Astrocyte (in vitro differentiated cells and primary cell): ENCODE data around the gene ENTPD7. TPM values are rescaled to one million over a fixed set of nuclear protein-coding genes. Genes with fewer than 3 reads are reported as not detected.

Experiments
- DNase-seq: peaks from one replicate; pipeline ENCODE4 v3.0.0-alpha.2; 2010; ENCODE audit warnings: low read depth
- FAIRE-seq: peaks from 2 replicates; lab custom pipeline; 2011; peaks lifted over from hg19 to GRCh38; lab: Jason Lieb, UNC
- H2AFZ ChIP-seq: 2 replicates; pipeline ENCODE4 v1.6.0; 2012; ENCODE audit warnings: low read depth, low read length, inconsistent platforms
- H3K27ac ChIP-seq: 2 replicates; pipeline ENCODE4 v1.5.1; 2011; ENCODE audit warnings: low read depth, low read length, inconsistent platforms
- H3K27me3 ChIP-seq: 2 replicates; pipeline ENCODE4 v1.6.0; 2011; ENCODE audit warnings: low read length, inconsistent platforms; ENCODE audit not compliant: insufficient read depth
- H3K36me3 ChIP-seq: 2 replicates; pipeline ENCODE4 v1.5.1; 2011; ENCODE audit warnings: low read length, inconsistent platforms; ENCODE audit not compliant: insufficient read depth
- H3K4me1 ChIP-seq: 2 replicates; pipeline ENCODE4 v1.5.1; 2011; ENCODE audit warnings: low read length, inconsistent platforms; ENCODE audit not compliant: insufficient read depth
- H3K4me2 ChIP-seq: 2 replicates; pipeline ENCODE4 v1.6.0; 2012; ENCODE audit warnings: low read length, inconsistent platforms
- H3K4me3 ChIP-seq: 2 replicates; pipeline ENCODE4 v1.5.1; 2011; ENCODE audit warnings: low read depth, mild to moderate bottlenecking, low read length, inconsistent platforms; ENCODE audit not compliant: insufficient read depth
- H3K79me2 ChIP-seq: 2 replicates; pipeline ENCODE4 v1.6.0; 2012; ENCODE audit warnings: mild to moderate bottlenecking, low read length, inconsistent platforms; ENCODE audit not compliant: insufficient read depth
- H3K9ac ChIP-seq: 2 replicates; pipeline ENCODE4 v1.6.0; 2012; ENCODE audit warnings: mild to moderate bottlenecking, low read length, inconsistent platforms
- H3K9me3 ChIP-seq: 2 replicates; pipeline ENCODE4 v1.5.1; 2012; ENCODE audit warnings: low read depth, mild to moderate bottlenecking, low read length, inconsistent platforms; ENCODE audit not compliant: insufficient read depth
- H4K20me1 ChIP-seq: 2 replicates; pipeline ENCODE4 v1.6.0; 2012; ENCODE audit warnings: low read length, inconsistent platforms; ENCODE audit not compliant: insufficient read depth
- H3K27ac Mint-ChIP-seq: one replicate; pipeline ENCODE4 v1.8.0; 2021; ENCODE audit warnings: mild to moderate bottlenecking, mixed read lengths; ENCODE audit not compliant: unreplicated experiment
- H3K27me3 Mint-ChIP-seq: one replicate; pipeline ENCODE4 v1.8.0; 2021; ENCODE audit warnings: low read depth, mixed read lengths; ENCODE audit not compliant: unreplicated experiment
- H3K36me3 Mint-ChIP-seq: one replicate; pipeline ENCODE4 v1.8.0; 2021; ENCODE audit warnings: low read depth, mixed read lengths; ENCODE audit not compliant: unreplicated experiment
- H3K4me1 Mint-ChIP-seq: one replicate; pipeline ENCODE4 v1.8.0; 2021; ENCODE audit warnings: low read depth, mixed read lengths; ENCODE audit not compliant: unreplicated experiment
- H3K4me3 Mint-ChIP-seq: one replicate; pipeline ENCODE4 v1.8.0; 2021; ENCODE audit warnings: mild to moderate bottlenecking, moderate library complexity, mixed read lengths; ENCODE audit not compliant: unreplicated experiment
- H3K9me3 Mint-ChIP-seq: one replicate; pipeline ENCODE4 v1.8.0; 2021; ENCODE audit warnings: mild to moderate bottlenecking, mixed read lengths; ENCODE audit not compliant: unreplicated experiment
- CTCF ChIP-seq: IDR thresholded peaks from 2 replicates; pipeline ENCODE4 v1.5.1; 2011; ENCODE audit warnings: low read depth, mild to moderate bottlenecking, inconsistent platforms, low read length, moderate library complexity; ENCODE audit not compliant: insufficient read depth
- EZH2 ChIP-seq: IDR thresholded peaks from 2 replicates; pipeline ENCODE4 v1.6.1; 2012; ENCODE audit warnings: mild to moderate bottlenecking, low read length, inconsistent platforms; ENCODE audit not compliant: insufficient read depth
- total RNA-seq: library from RNA; stranded (reverse); gene quantifications from 2 replicates; pipeline ENCODE4 v1.2.1, GENCODE V29; 2021

ENTPD7 gene
- total RNA-seq, 1 donor from 2014 or later, result 21.6 TPM

- DNase-seq (peak; percentile 61), FAIRE-seq (no peak)
- peaks cover 17% of the 10 kb centered on the region for H4K20me1 ChIP-seq
- H3K9ac ChIP-seq, result peak overlapping the region; percentile 99
- Mint-ChIP-seq H3K36me3 (no peaks in the 10 kb centered on the region), H3K4me3 (peak overlapping the region; percentile 94), H3K27me3 (peaks cover 2% of the 10 kb centered on the region), H3K4me1 (peaks cover 10% of the 10 kb centered on the region), H3K27ac (peak overlapping the region; percentile 75), H3K9me3 (no peaks in the 10 kb centered on the region)
- no peaks in the 10 kb centered on the region for H3K27me3 ChIP-seq
- H3K36me3 ChIP-seq, result peaks cover 9% of the 10 kb centered on the region
- peak overlapping the region; percentile 95 for H3K27ac ChIP-seq
- H3K9me3 ChIP-seq, result no peaks in the 10 kb centered on the region
- TF ChIP-seq EZH2 (no peak), CTCF (no peak)
- peak overlapping the region; percentile 89 for H2AFZ ChIP-seq
- H3K4me2 ChIP-seq, result peak overlapping the region; percentile 98
- peaks cover 29% of the 10 kb centered on the region for H3K4me1 ChIP-seq
- H3K79me2 ChIP-seq, result peaks cover 43% of the 10 kb centered on the region
- H3K4me3 ChIP-seq, result peak overlapping the region; percentile 98
Observed at GRCh38 chr10:99658622-99659030, 683 bp upstream of the ENTPD7 start.

- Mint-ChIP-seq H3K9me3 (no peaks in the 10 kb centered on the region), H3K36me3 (no peaks in the 10 kb centered on the region), H3K27me3 (peaks cover 2% of the 10 kb centered on the region), H3K27ac (peak overlapping the region; percentile 79), H3K4me3 (peak overlapping the region; percentile 94), H3K4me1 (peaks cover 10% of the 10 kb centered on the region)
- Histone ChIP-seq H4K20me1 (peaks cover 23% of the 10 kb centered on the region), H3K4me3 (peak overlapping the region; percentile 98), H3K36me3 (peaks cover 9% of the 10 kb centered on the region), H2AFZ (peak overlapping the region; percentile 60), H3K9ac (peak overlapping the region; percentile 99), H3K9me3 (no peaks in the 10 kb centered on the region), H3K79me2 (peaks cover 52% of the 10 kb centered on the region), H3K4me1 (peaks cover 29% of the 10 kb centered on the region), H3K4me2 (peak overlapping the region; percentile 98), H3K27me3 (no peaks in the 10 kb centered on the region), H3K27ac (peak overlapping the region; percentile 95)
- TF ChIP-seq EZH2 (no peak), CTCF (no peak)
- FAIRE-seq (no peak), DNase-seq (no peak)
Observed at GRCh38 chr10:99659868-99660366, 608 bp downstream of the ENTPD7 start.

- Mint-ChIP-seq H3K27ac (no peak overlapping the region), H3K9me3 (no peaks in the 10 kb centered on the region), H3K36me3 (no peaks in the 10 kb centered on the region), H3K27me3 (peaks cover 2% of the 10 kb centered on the region), H3K4me3 (peak overlapping the region; percentile 94), H3K4me1 (peaks cover 10% of the 10 kb centered on the region)
- Histone ChIP-seq H3K4me2 (peak overlapping the region; percentile 98), H3K4me3 (peak overlapping the region; percentile 98), H3K4me1 (peaks cover 29% of the 10 kb centered on the region), H4K20me1 (peaks cover 27% of the 10 kb centered on the region), H3K27ac (peak overlapping the region; percentile 95), H3K36me3 (peaks cover 9% of the 10 kb centered on the region), H3K79me2 (peaks cover 57% of the 10 kb centered on the region), H3K27me3 (no peaks in the 10 kb centered on the region), H3K9ac (peak overlapping the region; percentile 99), H2AFZ (no peak overlapping the region), H3K9me3 (no peaks in the 10 kb centered on the region)
- DNase-seq (peak; percentile 12), FAIRE-seq (no peak)
- TF ChIP-seq CTCF (no peak), EZH2 (no peak)
Observed at GRCh38 chr10:99660662-99661376, 1.5 kb downstream of the ENTPD7 start.
